GM19238 (cell line): ENCODE results near the gene ANGPTL3.
"Not testable (repeated sequence)": the region's sequence is repeated elsewhere in the genome, so short reads cannot be mapped to it uniquely, and the experiment has no call there.

Experiments used
- DNase-seq: peaks from one replicate; pipeline ENCODE4 v3.0.0; 2011; ENCODE audit warnings: low spot score; ENCODE audit not compliant: insufficient read length

Gene ANGPTL3, protein sequence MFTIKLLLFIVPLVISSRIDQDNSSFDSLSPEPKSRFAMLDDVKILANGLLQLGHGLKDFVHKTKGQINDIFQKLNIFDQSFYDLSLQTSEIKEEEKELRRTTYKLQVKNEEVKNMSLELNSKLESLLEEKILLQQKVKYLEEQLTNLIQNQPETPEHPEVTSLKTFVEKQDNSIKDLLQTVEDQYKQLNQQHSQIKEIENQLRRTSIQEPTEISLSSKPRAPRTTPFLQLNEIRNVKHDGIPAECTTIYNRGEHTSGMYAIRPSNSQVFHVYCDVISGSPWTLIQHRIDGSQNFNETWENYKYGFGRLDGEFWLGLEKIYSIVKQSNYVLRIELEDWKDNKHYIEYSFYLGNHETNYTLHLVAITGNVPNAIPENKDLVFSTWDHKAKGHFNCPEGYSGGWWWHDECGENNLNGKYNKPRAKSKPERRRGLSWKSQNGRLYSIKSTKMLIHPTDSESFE

DNA sequence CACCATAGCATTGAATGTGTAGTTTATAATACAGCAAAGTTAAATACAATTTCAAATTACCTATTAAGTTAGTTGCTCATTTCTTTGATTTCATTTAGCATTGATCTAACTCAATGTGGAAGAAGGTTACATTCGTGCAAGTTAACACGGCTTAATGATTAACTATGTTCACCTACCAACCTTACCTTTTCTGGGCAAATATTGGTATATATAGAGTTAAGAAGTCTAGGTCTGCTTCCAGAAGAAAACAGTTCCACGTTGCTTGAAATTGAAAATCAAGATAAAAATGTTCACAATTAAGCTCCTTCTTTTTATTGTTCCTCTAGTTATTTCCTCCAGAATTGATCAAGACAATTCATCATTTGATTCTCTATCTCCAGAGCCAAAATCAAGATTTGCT lies at the start of gene ANGPTL3:
TSS of gene ANGPTL3 (plus strand) at position 240 of the 400 bp plus-strand sequence. CDS start at position 287, 47 bp downstream.
- DNase-seq = no peak

DNA sequence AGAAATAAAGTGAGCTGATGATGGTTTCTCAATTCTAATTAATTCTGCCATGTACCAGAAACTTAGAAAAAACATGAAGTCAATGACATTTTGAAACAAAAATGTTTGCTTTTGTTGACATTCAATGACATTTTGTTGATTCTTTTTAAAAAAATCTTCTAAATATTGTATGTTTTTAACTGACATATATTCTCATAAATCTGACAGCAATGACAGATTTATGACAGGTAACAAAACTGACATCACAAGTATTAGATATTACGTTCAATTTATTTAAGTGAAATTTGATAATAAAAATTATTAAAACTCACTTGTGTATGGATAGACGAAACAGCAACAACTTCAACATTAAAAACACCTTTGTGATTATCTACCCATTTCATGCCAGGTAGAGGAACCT lies 36.0 kb upstream of the ANGPTL3 start:
- no peak for DNase-seq

DNA sequence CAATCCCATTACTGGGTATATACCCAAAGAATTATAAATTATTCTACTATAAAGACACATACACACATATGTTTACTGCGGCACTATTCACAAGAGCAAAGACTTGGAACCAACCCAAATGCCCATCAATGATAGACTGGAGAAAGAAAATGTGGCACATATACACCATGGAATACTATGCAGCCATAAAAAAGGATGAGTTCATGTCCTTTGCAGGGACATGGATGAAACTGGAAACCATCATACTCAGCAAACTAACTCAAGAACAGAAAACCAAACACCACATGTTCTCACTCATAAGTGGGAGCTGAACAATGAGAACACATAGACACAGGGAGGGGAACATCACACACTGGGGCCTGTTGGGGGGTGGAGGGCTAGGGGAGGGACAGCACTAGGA lies 30.1 kb upstream of the ANGPTL3 start:
- not testable (repeated sequence) for DNase-seq

DNA sequence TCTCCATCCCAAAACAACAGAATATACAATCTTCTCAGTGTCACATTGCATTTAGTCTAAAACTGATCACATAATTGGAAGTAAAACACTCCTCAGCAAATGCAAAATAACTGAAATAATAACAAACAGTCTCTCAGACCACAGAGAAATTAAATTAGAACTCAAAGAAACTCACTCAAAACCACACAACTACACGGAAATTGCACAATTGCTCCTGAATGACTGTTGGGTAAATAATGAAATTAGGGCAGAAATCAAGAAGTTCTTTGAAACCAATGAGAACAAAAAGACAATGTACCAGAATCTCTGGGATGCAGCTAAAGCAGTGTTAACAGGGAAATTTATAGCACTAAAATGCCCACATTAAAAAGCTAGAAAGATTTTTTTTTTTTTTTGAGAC lies 29.4 kb upstream of the ANGPTL3 start:
- not testable (repeated sequence) for DNase-seq

DNA sequence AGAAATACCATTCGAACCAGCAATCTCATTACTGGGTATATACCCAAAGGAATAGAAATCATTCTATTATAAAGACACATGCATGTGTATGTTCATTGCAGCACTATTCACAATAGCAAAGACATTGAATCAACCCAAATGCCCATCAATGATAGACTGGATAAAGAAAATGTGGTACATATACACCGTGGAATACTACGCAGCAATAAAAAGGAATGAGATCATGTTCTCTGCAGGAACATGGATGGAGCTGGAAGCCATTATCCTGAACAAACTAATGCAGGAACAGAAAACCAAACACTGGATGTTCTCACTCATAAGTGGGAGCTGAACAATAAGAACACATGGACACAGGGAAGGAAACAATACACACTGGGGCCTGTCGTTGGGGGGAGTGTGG lies 25.8 kb upstream of the ANGPTL3 start:
- DNase-seq = not testable (repeated sequence)

DNA sequence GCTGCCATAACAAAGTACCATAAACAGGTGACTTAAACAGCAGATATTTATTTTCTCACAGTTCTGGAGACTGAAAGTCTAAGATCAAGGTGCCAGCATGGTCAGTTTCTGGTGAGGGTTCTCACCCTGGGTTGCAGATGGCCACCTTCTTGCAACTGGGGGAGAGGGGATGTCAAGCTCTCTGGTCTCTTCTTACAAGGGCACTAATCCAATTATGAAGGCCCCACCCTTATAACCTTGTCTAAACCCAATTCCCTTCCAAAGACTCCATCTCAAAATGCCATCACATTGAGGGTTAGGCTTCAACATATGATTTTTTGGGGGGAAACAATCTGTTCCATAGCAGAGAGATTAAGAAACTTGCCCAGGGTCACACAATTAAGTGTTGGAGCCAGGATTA lies 24.8 kb upstream of the ANGPTL3 start:
- no peak for DNase-seq

DNA sequence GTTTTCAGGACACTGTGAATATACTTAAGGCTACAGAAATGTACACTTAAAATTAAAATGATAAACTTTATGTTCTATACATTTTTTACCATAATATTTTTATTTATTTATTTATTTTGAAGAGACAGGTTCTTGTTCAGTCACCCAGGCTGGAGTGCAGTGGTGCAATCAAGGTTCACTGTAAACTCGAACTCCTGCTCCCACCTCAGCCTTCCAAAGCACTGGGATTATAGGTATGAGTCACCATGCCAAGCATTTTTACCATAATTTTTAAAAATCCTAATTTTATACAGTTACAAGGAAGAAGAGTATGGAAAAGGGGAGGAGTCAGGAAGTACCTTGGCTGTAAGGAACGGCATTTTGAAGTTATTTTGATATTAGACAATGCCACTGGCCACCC lies 23.6 kb upstream of the ANGPTL3 start:
- DNase-seq = no peak

DNA sequence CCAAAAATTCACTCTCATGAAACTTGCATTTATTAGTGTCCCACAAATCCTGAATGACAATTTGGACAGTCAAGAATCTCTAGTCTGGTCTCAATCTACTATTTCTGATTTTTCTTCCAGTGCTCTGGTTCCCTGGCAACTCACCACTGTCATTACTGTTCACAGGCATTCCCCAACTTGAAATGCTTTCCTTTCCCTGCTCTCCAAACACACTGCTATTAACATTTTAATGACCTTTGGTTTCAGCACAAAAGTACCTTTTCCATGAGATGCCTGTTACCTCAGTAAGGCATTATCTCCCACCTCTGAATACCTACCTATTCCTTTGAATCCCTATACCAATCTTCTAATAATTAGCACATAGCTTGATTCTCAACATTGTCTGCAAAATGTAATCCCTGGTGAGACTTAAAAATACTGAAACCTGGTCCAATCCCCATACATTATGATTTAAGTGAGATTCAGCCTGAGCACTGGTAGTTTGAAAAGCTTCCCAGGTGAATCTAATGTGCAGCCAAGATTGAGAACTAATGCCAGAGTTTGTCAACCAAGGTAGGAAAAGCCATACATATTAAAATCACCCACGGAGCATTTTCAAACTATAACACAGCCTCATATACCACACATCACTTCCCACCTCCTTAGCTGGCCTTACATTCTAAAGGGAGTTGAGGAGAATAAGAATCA lies 11.7 kb upstream of the ANGPTL3 start:
- DNase-seq = no peak

DNA sequence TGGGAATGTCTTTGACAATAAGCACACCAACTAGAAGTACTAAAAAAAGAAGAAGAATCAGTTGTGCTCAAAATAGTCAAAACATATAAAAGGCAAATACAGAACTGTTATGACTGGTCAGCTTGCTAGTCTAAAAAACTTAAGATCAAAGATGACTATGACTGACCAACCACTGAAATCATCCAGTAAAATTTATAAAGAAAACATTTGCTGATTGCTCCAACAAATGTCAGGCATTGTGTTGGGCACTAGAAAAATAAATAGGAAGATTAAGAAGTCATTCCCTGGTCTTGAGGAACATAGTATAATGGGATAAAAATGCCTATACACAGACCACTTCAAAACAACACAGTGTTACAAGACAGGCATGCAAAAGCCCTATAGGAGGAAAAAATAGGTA lies 9.3 kb upstream of the ANGPTL3 start:
- no peak for DNase-seq

DNA sequence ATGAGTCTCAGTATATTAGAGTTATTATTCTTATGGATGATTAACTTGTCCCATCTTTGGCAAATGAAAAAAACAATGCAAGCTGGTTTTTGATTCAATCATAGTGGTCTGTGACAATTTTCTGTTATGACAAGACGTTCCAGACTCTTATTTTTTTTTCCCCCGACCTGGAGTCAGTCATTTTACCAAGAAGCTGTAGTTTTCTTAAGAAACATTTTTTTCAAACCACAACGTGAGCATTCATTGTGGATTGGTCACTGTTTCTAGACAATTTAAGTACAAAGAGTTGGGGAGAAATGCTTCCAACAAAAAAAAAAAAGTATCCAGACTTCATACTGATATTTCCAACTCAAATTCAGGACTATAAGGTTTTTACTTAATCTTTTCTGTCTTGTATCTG lies 8.0 kb upstream of the ANGPTL3 start:
- DNase-seq = no peak

DNA sequence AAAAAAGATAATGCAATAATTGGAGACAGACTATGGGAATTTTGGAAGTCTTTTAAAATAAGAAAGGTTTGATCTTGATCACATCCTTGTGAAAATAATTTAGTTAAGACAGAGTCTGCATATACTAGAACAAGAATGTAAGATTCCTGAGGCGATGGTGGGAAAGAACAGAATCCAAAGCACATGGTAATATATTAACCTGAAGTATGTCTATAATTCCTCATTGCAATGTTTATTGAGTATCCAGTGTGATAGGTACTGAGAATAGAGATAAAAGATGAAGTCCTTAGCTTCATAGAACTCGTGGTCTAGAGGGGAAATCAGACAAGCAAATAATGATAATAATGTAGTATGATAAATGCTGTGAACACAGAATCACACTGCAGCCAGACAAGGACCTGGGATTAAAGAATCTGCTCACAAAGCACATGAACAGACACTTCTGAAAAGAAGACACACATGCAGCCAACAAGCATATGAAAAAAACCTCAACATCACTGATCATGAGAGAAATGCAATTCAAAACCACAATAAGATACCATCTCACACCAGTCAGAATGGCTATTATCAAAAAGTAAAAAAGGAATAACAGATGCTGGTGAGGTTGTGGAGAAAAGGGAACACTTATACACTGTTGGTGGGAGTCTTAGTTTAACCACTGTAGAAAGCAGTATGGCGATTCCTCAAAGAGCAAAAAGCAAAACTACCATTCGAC lies 6.9 kb upstream of the ANGPTL3 start:
- DNase-seq = no peak

DNA sequence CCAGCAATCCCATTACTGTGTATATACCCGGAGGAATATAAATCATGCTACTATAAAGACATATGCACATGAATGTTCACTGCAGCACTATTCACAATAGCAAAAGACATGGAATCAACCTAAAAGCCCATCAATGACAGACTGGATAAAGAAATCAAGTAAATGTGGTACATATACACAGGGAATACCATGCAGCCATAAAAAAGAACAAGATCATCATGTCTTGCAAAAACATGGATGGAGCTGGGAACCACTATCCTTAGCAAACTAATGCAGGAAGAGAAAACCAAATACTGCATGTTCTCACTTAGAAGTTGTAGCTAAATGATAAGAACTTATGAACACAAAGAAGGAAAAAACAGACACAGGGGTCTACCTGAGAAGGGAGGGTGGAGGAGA lies 6.4 kb upstream of the ANGPTL3 start:
- DNase-seq = no peak

DNA sequence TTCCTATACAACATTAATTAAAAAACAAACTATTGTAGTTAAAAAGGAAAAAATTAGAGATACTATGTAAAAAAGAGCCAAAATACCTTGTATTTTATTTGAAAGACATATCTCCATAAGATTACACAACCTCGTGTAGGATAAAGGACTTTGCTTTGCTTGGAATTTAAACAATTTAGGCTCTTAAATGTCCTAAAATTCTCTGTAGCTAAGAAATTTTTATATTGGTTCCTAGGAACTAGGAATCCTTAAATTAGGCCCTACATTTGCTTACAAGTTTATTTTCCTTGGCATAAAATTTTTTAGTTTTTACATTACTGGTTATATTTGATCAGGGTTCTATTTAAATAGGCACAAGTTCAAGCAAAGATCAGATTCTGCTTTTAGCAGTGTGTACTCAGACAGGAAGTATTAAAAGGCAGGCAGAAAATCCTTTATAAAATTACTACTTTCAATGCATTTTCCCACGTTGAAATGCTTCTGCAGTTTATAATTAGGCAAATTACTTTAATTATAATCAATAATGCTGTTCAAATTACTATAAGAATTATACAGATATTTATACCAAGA lies 3.4 kb upstream of the ANGPTL3 start:
- no peak for DNase-seq

DNA sequence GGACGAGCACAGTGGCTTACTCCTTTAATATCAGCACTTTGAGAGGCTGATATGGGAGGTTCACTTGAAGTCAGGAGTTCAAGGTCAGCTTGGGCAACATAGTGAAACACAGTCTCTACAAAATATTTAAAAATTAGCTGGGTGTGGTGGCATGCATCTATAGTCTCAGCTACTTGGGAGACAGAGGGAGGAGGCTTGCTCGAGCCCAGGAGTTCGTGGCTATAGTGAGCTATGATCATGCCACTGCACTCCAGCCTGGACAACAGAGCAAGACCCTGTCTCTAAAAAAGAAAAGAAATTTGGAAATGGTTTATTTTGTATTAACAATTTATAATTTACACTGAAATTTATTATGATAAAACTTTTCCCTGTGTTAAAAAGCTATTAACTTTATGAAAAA lies 1.7 kb upstream of the ANGPTL3 start:
- DNase-seq = no peak

DNA sequence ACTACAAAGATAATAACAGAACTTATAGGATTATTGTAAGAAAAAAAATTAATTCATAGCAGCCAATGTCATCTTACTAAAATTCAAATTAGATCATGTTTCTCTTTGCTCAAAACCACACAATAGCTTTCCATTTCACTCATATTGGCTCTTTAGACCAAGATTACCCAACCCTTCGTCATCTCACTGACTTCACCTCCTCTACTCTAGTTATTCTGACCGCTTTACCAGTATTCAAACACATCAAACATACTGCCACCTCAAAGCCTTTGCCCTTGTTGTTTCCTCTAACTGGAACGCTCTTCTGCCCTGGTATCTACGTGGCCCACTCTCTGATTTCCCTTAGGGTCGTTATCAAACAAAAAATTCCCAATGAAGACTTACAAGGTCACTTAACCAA lies 1.7 kb downstream of the ANGPTL3 start:
- no peak for DNase-seq

DNA sequence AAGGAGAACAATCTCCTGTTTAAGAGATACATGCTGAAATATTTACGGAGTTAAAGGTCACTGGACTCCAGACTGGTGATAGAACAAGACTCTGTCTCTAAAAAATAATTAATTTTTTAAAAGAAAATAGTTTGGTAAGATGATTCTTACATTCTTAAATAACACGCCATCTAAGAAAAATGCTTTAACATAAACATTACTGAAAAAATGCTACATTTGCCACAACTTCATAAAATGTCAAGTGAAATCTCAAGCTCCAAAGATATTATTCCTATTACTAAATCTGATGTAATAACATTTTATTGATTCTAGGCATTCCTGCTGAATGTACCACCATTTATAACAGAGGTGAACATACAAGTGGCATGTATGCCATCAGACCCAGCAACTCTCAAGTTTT lies 4.1 kb downstream of the ANGPTL3 start:
- DNase-seq = no peak

DNA sequence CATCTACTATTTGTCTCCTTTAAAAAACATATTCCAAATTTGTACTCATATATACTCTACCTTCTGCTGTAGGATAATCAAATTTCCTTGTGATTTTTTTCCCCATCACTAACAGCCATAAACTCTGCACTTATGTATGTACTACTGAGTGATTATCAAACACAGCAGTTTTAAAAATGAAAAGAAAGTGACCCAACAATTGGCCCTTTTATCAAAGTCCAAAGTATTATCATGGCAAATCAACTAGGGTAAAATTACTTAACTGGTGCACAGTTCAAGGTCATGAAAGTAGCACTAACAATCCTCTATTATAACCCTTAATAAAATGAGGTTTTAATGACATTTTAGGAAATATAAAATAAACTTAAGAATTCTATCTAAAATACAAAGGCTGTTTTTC lies 11.6 kb downstream of the ANGPTL3 start:
- DNase-seq = no peak

DNA sequence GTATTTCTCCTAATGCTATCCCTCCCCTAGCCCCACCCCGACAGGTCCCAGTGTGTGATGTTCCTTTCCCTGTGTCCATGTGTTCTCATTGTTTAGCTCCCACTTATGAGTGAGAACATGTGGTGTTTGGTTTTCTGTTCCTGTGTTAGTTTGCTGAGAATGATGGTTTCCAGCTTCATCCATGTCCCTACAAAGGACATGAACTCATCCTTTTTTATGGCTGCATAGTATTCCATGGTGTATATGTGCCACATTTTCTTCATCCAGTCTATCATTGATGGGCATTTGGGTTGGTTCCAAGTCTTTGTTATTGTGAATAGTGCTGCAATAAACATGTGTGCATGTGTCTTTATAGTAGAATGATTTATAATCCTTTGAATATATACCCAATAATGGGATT lies 13.3 kb downstream of the ANGPTL3 start:
- DNase-seq = not testable (repeated sequence)

DNA sequence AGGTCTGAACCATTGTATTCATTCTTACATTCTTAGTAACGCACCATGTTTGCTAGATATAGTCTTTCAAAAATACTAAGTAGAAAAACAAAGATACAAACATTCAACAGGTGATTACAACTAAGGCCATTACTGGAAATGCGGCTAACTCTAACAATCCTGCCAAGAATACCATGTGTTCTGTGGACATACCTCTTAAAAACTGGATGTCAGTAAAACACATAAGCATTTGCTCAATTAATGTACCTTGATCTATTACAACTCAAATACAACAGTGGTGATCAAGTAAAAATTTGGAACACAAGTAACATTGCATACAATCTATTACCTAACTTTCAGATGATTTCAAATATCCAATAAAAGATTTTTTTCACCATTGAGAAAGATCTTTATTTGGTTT lies 15.4 kb downstream of the ANGPTL3 start:
- DNase-seq = no peak

DNA sequence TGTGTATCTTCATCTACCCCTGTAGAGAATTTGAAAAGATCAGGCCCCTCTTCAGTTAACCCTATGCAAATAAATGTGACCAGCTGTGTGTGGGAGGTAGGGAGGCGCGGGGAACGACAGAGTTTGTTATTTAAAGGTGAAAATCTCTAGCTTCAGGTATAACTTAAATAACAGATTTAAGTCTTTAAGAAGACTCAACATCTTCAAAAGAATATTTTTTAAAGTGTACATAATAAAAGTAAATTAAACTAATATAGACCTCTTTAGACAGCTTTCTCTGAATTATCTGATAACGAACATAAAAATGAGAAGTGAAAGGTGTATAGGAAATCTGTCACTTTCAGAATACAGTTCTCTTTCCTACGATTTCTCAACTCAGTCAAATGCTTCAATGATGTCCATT lies 16.0 kb downstream of the ANGPTL3 start:
- DNase-seq = no peak

DNA sequence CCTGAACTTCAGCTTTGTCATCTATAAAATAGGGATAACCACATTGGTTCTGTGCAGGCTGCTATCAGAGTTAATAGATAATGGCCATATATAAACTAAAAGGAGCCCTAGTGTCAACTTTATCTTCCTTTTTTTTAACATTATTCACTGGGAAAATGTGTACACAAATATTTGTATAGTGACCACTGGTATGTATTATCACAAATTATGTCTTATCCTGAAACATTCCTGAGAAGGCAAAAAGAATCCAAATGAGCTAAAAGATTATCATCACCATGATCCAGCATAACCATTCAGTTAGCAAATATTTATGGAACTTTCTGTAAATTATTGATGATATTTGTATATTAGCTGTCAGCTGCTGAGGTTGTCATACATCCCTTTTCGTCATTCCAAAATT lies 16.6 kb downstream of the ANGPTL3 start:
- no peak for DNase-seq

DNA sequence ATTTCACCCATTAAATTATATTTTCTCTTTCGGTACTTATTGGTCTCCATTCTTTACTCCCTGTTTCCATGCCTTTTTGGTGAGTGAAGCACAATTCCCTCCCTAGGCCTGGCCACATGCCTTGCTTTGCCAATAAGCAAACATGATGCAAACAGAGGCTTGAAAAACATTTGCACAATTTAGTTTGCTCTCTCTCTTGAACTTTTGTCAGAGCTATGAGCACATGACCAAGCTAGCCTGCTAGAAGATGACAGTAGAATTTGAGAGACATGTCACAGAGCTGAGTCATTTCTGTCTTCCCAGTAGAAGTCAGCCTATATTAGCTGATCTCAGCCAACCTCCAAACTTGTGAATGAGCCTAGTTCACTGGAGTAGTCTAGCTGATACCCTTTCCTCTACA lies 24.6 kb downstream of the ANGPTL3 start:
- no peak for DNase-seq
